IMR-90 (cell line): ENCODE data around the gene RMND5A.

ENCODE experiments used
- CHD1 ChIP-seq: IDR thresholded peaks from 2 replicates; pipeline ENCODE4 v1.6.1; 2012; ENCODE audit warnings: low read depth, low read length, improper control_type of control experiment
- CTCF ChIP-seq: conservative IDR thresholded peaks from 2 replicates; pipeline ENCODE4 v1.5.1; 2012; ENCODE audit warnings: mild to moderate bottlenecking, low read depth, low read length, improper control_type of control experiment
- FOS ChIP-seq: fragments of 150-350 bp; IDR thresholded peaks from 2 replicates; pipeline ENCODE4 v1.6.1; 2016; ENCODE audit warnings: low read depth, low read length
- MAZ ChIP-seq: IDR thresholded peaks from 2 replicates; pipeline ENCODE4 v1.6.1; 2012; ENCODE audit warnings: low read depth, mild to moderate bottlenecking, low read length, improper control_type of control experiment, moderate library complexity, borderline replicate concordance
- MXI1 ChIP-seq: IDR thresholded peaks from 2 replicates; pipeline ENCODE4 v1.6.1; 2012; ENCODE audit warnings: low read depth, mild to moderate bottlenecking, low read length, moderate library complexity, borderline replicate concordance
- POLR2A ChIP-seq: IDR thresholded peaks from 2 replicates; pipeline ENCODE4 v1.6.1; 2012; ENCODE audit warnings: mild to moderate bottlenecking, low read depth, low read length
- RAD21 ChIP-seq: IDR thresholded peaks from 2 replicates; pipeline ENCODE4 v1.6.1; 2012; ENCODE audit warnings: low read length, improper control_type of control experiment
- RFX5 ChIP-seq: IDR thresholded peaks from 2 replicates; pipeline ENCODE4 v1.8.0; 2012; ENCODE audit warnings: low read depth, mild to moderate bottlenecking, low read length, moderate library complexity
- SMC3 ChIP-seq: fragments of 150-350 bp; IDR thresholded peaks from 2 replicates; pipeline ENCODE4 v1.6.1; 2016; ENCODE audit warnings: low read depth, mild to moderate bottlenecking, antibody characterized with exemption, low read length, moderate library complexity

GRCh38 chr2:86781363-86781762, 61.3 kb downstream of the RMND5A start:
- TF ChIP-seq CTCF (no peak), POLR2A (no peak), FOS (no peak), CHD1 (no peak), MXI1 (no peak), RFX5 (no peak), SMC3 (no peak), RAD21 (no peak), MAZ (no peak)
